ENCODE results near the gene RFWD3. TPM values are rescaled to one million over a fixed set of nuclear protein-coding genes. Genes with fewer than 3 reads are reported as not detected.
A peak's percentile ranks its signal among the peaks of the same experiment; 100 is the strongest.

RFWD3 gene
- total and polyA plus RNA-seq, 2 of the 13 experiments (the other 11 are each of a cell fraction or from before 2014, with no cell fraction given), result 23.4 to 62.6 TPM

GRCh38 chr16:74700438-74701225 is 34.0 kb upstream of the RFWD3 start, which contains the start of gene MLKL (continued):
- TF ChIP-seq TBX3 (IDR thresholded peaks at IDR 0.05; ENCODE audit: borderline replicate concordance) (no peak), NR3C1 (CRISPR knock-in tag; IDR thresholded peaks at IDR 0.05) (no peak), NFYB (CRISPR knock-in tag; IDR thresholded peaks at IDR 0.05) (no peak), ZNF562 (CRISPR knock-in tag; IDR thresholded peaks at IDR 0.05; ENCODE audit: borderline replicate concordance) (no peak), ZNF264 (CRISPR knock-in tag; IDR thresholded peaks at IDR 0.05) (0 out of 2 replicates have a peak, but pooled peaks have one; percentile 60), ZHX1 (CRISPR knock-in tag; IDR thresholded peaks at IDR 0.05; ENCODE audit: low read depth) (peak; percentile 42; the same call in 1 of the 2 replicates), SKIL (CRISPR knock-in tag; IDR thresholded peaks at IDR 0.05; ENCODE audit: borderline replicate concordance) (no peak; the same call in 1 of the 2 replicates), EED (CRISPR knock-in tag; IDR thresholded peaks at IDR 0.05) (peak; percentile 83; the same call in 1 of the 2 replicates), NFYC (CRISPR knock-in tag; IDR thresholded peaks at IDR 0.05) (peak; percentile 37), PAXIP1 (CRISPR knock-in tag; conservative IDR thresholded peaks at IDR 0.05) (no peak; the same call in 1 of the 2 replicates), ZMAT5 (CRISPR knock-in tag; IDR thresholded peaks at IDR 0.05; ENCODE audit: borderline replicate concordance, low read depth) (no peak), ZNF33A (CRISPR knock-in tag; IDR thresholded peaks at IDR 0.05; ENCODE audit: borderline replicate concordance) (no peak), FIP1L1 (IDR thresholded peaks at IDR 0.05; ENCODE audit: borderline replicate concordance, insufficient read depth, low read depth, low read length) (no peak), ZFP91 (CRISPR knock-in tag; IDR thresholded peaks at IDR 0.05; ENCODE audit: borderline replicate concordance) (peak; percentile 90), ZNF670 (CRISPR knock-in tag; IDR thresholded peaks at IDR 0.05; ENCODE audit: borderline replicate concordance) (peak; percentile 37; the same call in 1 of the 2 replicates), STAT5B (CRISPR knock-in tag; IDR thresholded peaks at IDR 0.05) (0 out of 2 replicates have a peak, but pooled peaks have one; percentile 45), ZNF232 (CRISPR knock-in tag; IDR thresholded peaks at IDR 0.05; ENCODE audit: borderline replicate concordance) (peak; percentile 87; the same call in 1 of the 2 replicates)

Data from HepG2 (cell line).